ENCODE data around the gene RNF112.
A peak's percentile ranks its signal among the peaks of the same experiment; 100 is the strongest.

Gene RNF112

GRCh38 chr17:19362277-19363113 is 48.5 kb upstream of the RNF112 start, which contains the start of gene B9D1 (continued):
- TF ChIP-seq, protein P1, sequence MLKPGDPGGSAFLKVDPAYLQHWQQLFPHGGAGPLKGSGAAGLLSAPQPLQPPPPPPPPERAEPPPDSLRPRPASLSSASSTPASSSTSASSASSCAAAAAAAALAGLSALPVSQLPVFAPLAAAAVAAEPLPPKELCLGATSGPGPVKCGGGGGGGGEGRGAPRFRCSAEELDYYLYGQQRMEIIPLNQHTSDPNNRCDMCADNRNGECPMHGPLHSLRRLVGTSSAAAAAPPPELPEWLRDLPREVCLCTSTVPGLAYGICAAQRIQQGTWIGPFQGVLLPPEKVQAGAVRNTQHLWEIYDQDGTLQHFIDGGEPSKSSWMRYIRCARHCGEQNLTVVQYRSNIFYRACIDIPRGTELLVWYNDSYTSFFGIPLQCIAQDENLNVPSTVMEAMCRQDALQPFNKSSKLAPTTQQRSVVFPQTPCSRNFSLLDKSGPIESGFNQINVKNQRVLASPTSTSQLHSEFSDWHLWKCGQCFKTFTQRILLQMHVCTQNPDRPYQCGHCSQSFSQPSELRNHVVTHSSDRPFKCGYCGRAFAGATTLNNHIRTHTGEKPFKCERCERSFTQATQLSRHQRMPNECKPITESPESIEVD (tag by site-specific recombination; IDR thresholded peaks at IDR 0.05), result no peak
- TF ChIP-seq ZSCAN18 (tag by site-specific recombination; IDR thresholded peaks at IDR 0.05), result no peak
- TF ChIP-seq ZNF660 (tag by site-specific recombination; IDR thresholded peaks at IDR 0.05), result peak; percentile 85
- no peak for TF ChIP-seq ZNF132 (tag by site-specific recombination; IDR thresholded peaks at IDR 0.05; ENCODE audit: borderline replicate concordance)
- TF ChIP-seq ZNF514 (tag by site-specific recombination; IDR thresholded peaks at IDR 0.05), result no peak
- TF ChIP-seq EGR2 (tag by site-specific recombination; IDR thresholded peaks at IDR 0.05; ENCODE audit: low read depth), result no peak
- TF ChIP-seq HOXA7 (CRISPR knock-in tag; IDR thresholded peaks at IDR 0.05; ENCODE audit: borderline replicate concordance), result no peak
- no peak for TF ChIP-seq ZNF114 (tag by site-specific recombination; IDR thresholded peaks at IDR 0.05)
- no peak for TF ChIP-seq ZNF404 (tag by site-specific recombination; IDR thresholded peaks at IDR 0.05)
- no peak for TF ChIP-seq ZNF398 (tag by site-specific recombination; IDR thresholded peaks at IDR 0.05)
- no peak for TF ChIP-seq ZNF664 (tag by site-specific recombination; IDR thresholded peaks at IDR 0.05)
- peak; percentile 98 for TF ChIP-seq ZNF692 (tag by site-specific recombination; IDR thresholded peaks at IDR 0.05)
- no peak for TF ChIP-seq ZNF544 (tag by site-specific recombination; IDR thresholded peaks at IDR 0.05)
- TF ChIP-seq ZNF366 (tag by site-specific recombination; conservative IDR thresholded peaks at IDR 0.05), result no peak
- no peak for TF ChIP-seq ZNF202 (tag by site-specific recombination; IDR thresholded peaks at IDR 0.05; ENCODE audit: borderline replicate concordance)
- TF ChIP-seq OSR2 (tag by site-specific recombination; IDR thresholded peaks at IDR 0.05), result no peak
- peak; percentile 98 for TF ChIP-seq ZFP69B (tag by site-specific recombination; IDR thresholded peaks at IDR 0.05)
- TF ChIP-seq, protein P2, sequence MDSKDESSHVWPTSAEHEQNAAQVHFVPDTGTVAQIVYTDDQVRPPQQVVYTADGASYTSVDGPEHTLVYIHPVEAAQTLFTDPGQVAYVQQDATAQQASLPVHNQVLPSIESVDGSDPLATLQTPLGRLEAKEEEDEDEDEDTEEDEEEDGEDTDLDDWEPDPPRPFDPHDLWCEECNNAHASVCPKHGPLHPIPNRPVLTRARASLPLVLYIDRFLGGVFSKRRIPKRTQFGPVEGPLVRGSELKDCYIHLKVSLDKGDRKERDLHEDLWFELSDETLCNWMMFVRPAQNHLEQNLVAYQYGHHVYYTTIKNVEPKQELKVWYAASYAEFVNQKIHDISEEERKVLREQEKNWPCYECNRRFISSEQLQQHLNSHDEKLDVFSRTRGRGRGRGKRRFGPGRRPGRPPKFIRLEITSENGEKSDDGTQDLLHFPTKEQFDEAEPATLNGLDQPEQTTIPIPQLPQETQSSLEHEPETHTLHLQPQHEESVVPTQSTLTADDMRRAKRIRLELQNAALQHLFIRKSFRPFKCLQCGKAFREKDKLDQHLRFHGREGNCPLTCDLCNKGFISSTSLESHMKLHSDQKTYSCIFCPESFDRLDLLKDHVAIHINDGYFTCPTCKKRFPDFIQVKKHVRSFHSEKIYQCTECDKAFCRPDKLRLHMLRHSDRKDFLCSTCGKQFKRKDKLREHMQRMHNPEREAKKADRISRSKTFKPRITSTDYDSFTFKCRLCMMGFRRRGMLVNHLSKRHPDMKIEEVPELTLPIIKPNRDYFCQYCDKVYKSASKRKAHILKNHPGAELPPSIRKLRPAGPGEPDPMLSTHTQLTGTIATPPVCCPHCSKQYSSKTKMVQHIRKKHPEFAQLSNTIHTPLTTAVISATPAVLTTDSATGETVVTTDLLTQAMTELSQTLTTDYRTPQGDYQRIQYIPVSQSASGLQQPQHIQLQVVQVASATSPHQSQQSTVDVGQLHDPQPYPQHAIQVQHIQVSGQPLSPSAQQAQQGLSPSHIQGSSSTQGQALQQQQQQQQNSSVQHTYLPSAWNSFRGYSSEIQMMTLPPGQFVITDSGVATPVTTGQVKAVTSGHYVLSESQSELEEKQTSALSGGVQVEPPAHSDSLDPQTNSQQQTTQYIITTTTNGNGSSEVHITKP (tag by site-specific recombination; IDR thresholded peaks at IDR 0.05), result no peak; the same call in none of the 2 replicates
- TF ChIP-seq ZNF155 (tag by site-specific recombination; IDR thresholded peaks at IDR 0.05), result no peak
- TF ChIP-seq ZBTB49 (tag by site-specific recombination; IDR thresholded peaks at IDR 0.05; ENCODE audit: low read depth), result no peak
- TF ChIP-seq, protein P3, sequence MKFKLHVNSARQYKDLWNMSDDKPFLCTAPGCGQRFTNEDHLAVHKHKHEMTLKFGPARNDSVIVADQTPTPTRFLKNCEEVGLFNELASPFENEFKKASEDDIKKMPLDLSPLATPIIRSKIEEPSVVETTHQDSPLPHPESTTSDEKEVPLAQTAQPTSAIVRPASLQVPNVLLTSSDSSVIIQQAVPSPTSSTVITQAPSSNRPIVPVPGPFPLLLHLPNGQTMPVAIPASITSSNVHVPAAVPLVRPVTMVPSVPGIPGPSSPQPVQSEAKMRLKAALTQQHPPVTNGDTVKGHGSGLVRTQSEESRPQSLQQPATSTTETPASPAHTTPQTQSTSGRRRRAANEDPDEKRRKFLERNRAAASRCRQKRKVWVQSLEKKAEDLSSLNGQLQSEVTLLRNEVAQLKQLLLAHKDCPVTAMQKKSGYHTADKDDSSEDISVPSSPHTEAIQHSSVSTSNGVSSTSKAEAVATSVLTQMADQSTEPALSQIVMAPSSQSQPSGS (tag by site-specific recombination; IDR thresholded peaks at IDR 0.05; ENCODE audit: low read depth), result peak; percentile 49; the same call in 1 of the 2 replicates
- TF ChIP-seq ZNF624 (tag by site-specific recombination; IDR thresholded peaks at IDR 0.05), result no peak
- no peak for TF ChIP-seq IKZF3 (tag by site-specific recombination; IDR thresholded peaks at IDR 0.05)
- TF ChIP-seq ZNF654 (tag by site-specific recombination; IDR thresholded peaks at IDR 0.05; ENCODE audit: low read depth), result peak; percentile 99

Measured in HEK293 (cell line).